T1000 (cell line): ENCODE results near the gene STK39.

Experiments
- DNase-seq: peaks from one replicate; lab custom pipeline; 2025; ENCODE audit warnings: mixed read lengths; lab: John Stamatoyannopoulos, UW

The STK39 gene

GRCh38 chr2:168243061-168243460 lies 4.3 kb downstream of the STK39 start:
- DNase-seq = no peak

- no peak for DNase-seq
Observed at GRCh38 chr2:168241746-168242145, 5.6 kb downstream of the STK39 start.

- no peak for DNase-seq
Observed at GRCh38 chr2:168241208-168241607, 6.2 kb downstream of the STK39 start.

GRCh38 chr2:168239281-168239680 lies 8.1 kb downstream of the STK39 start:
- DNase-seq = no peak

GRCh38 chr2:168237741-168238140 lies 9.7 kb downstream of the STK39 start:
- no peak for DNase-seq

- DNase-seq = no peak
Observed at GRCh38 chr2:168234407-168235085, 12.8 kb downstream of the STK39 start.

- no peak for DNase-seq
Observed at GRCh38 chr2:168233726-168234406, 13.5 kb downstream of the STK39 start.

GRCh38 chr2:168233166-168233565 lies 14.2 kb downstream of the STK39 start:
- DNase-seq = no peak

GRCh38 chr2:168231609-168232241 lies 15.7 kb downstream of the STK39 start:
- DNase-seq = no peak

- DNase-seq = no peak
Observed at GRCh38 chr2:168230389-168230788, 17.0 kb downstream of the STK39 start.

GRCh38 chr2:168224346-168224745 lies 23.0 kb downstream of the STK39 start:
- DNase-seq = no peak

- DNase-seq = no peak
Observed at GRCh38 chr2:168222088-168222487, 25.3 kb downstream of the STK39 start.

- no peak for DNase-seq
Observed at GRCh38 chr2:168220965-168221819, 26.2 kb downstream of the STK39 start.

- DNase-seq = no peak
Observed at GRCh38 chr2:168217920-168218319, 29.5 kb downstream of the STK39 start.

- no peak for DNase-seq
Observed at GRCh38 chr2:168216351-168217005, 30.9 kb downstream of the STK39 start.

- no peak for DNase-seq
Observed at GRCh38 chr2:168215813-168216212, 31.6 kb downstream of the STK39 start.

- no peak for DNase-seq
Observed at GRCh38 chr2:168212866-168213265, 34.5 kb downstream of the STK39 start.

GRCh38 chr2:168212167-168212566 lies 35.2 kb downstream of the STK39 start:
- no peak for DNase-seq

- DNase-seq = no peak
Observed at GRCh38 chr2:168211664-168212163, 35.7 kb downstream of the STK39 start.

GRCh38 chr2:168210895-168211570 lies 36.4 kb downstream of the STK39 start:
- DNase-seq = no peak
